BE2C (cell line): ENCODE results near the gene RBM44.

ENCODE experiments used
- DNase-seq: peaks from one replicate; pipeline ENCODE4 v3.0.0-alpha.2; 2020
- H3K27me3 ChIP-seq: fragments of 250-450 bp; sonication (Bioruptor Pico); 2 replicates; pipeline ENCODE4 v1.5.1; 2020; ENCODE audit warnings: mild to moderate bottlenecking
- H3K36me3 ChIP-seq: fragments of 250-450 bp; sonication (Bioruptor Pico); 2 replicates; pipeline ENCODE4 v1.5.1; 2020; ENCODE audit warnings: mild to moderate bottlenecking
- H3K4me1 ChIP-seq: fragments of 250-450 bp; sonication (Bioruptor Pico); 2 replicates; pipeline ENCODE4 v1.5.1; 2020
- H3K4me3 ChIP-seq: 2 replicates; pipeline ENCODE4 v1.5.1; 2011; ENCODE audit warnings: low read depth, low read length
- H3K9me3 ChIP-seq: fragments of 250-450 bp; sonication (Bioruptor Pico); 2 replicates; pipeline ENCODE4 v1.5.1; 2020
- TF ChIP-seq, protein P1 (sequence below): IDR thresholded peaks from 2 replicates; pipeline ENCODE4 v1.5.1; 2012; ENCODE audit warnings: mild to moderate bottlenecking, low read depth, low read length

Gene RBM44

GRCh38 chr2:237819231-237819630, 20.7 kb downstream of the RBM44 start:
- Histone ChIP-seq H3K36me3 (no peaks in the 10 kb centered on the region), H3K27me3 (no peaks in the 10 kb centered on the region), H3K9me3 (no peaks in the 10 kb centered on the region), H3K4me1 (peaks cover 3% of the 10 kb centered on the region; the same call in 1 of the 2 replicates), H3K4me3 (no peak overlapping the region)
- DNase-seq, result no peak
- TF ChIP-seq, protein P1, sequence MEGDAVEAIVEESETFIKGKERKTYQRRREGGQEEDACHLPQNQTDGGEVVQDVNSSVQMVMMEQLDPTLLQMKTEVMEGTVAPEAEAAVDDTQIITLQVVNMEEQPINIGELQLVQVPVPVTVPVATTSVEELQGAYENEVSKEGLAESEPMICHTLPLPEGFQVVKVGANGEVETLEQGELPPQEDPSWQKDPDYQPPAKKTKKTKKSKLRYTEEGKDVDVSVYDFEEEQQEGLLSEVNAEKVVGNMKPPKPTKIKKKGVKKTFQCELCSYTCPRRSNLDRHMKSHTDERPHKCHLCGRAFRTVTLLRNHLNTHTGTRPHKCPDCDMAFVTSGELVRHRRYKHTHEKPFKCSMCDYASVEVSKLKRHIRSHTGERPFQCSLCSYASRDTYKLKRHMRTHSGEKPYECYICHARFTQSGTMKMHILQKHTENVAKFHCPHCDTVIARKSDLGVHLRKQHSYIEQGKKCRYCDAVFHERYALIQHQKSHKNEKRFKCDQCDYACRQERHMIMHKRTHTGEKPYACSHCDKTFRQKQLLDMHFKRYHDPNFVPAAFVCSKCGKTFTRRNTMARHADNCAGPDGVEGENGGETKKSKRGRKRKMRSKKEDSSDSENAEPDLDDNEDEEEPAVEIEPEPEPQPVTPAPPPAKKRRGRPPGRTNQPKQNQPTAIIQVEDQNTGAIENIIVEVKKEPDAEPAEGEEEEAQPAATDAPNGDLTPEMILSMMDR, result no peak

DNA sequence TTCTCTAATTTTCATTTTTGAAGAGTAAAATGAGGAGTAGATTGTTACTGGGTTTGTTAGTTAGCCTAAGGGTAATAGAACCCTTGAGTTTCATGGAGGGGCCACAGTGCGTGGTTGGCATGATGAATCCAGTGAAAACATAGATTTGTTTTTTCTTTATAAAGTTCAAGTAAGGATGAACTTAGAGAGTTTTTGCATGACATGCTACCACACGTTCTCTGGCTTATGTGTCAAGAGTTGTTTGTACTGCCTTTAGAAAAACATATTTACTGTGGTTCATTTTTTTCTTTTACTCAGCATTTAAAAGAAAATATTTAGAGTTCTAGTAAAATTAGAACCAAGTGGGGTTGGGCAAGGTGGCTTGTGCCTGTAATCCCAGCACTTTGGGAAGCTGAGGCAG, 21.8 kb downstream of the RBM44 start:
- no peaks in the 10 kb centered on the region for H3K27me3 ChIP-seq
- H3K9me3 ChIP-seq, result no peaks in the 10 kb centered on the region

GRCh38 chr2:237823544-237823943, 25.0 kb downstream of the RBM44 start:
- no peak for DNase-seq

More for the DNA sequence above, 21.8 kb downstream of the RBM44 start:
- Histone ChIP-seq H3K36me3 (no peaks in the 10 kb centered on the region), H3K4me1 (peaks cover 3% of the 10 kb centered on the region; the same call in 1 of the 2 replicates), H3K4me3 (no peak overlapping the region)
- DNase-seq, result no peak
- TF ChIP-seq, protein P1, result no peak

DNA sequence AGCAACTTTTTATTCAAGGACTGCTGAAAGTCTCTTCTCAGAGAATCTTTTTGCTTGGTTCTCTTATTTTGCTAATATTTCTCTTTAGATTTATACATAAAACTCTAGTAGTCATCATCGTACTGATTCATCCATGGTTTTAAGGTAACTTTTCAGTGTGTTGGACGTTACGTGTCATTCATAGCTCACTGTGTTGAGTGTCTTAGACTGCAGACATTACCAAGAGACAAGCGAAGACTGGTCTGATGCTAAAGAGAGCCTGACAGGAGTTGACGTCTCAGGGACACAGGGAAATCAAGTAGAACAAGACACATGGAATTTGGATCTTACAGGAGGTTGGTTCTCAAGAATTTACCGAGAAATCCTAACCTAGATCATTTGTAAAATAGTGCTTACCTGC, 25.5 kb downstream of the RBM44 start:
- TF ChIP-seq, protein P1, result no peak
- no peaks in the 10 kb centered on the region for H3K27me3 ChIP-seq
- no peaks in the 10 kb centered on the region for H3K9me3 ChIP-seq
- H3K4me1 ChIP-seq, result peaks cover 3% of the 10 kb centered on the region; the same call in 1 of the 2 replicates
- no peaks in the 10 kb centered on the region for H3K36me3 ChIP-seq
- DNase-seq, result no peak
- no peak overlapping the region for H3K4me3 ChIP-seq

More at GRCh38 chr2:237823544-237823943, 25.0 kb downstream of the RBM44 start:
- peaks cover 3% of the 10 kb centered on the region; the same call in 1 of the 2 replicates for H3K4me1 ChIP-seq
- no peaks in the 10 kb centered on the region for H3K9me3 ChIP-seq
- no peak overlapping the region for H3K4me3 ChIP-seq
- TF ChIP-seq, protein P1, result no peak
- H3K36me3 ChIP-seq, result no peaks in the 10 kb centered on the region
- no peaks in the 10 kb centered on the region for H3K27me3 ChIP-seq

GRCh38 chr2:237827421-237827987, 28.9 kb downstream of the RBM44 start:
- TF ChIP-seq, protein P1, result no peak

GRCh38 chr2:237830522-237830921, 31.9 kb downstream of the RBM44 start:
- no peaks in the 10 kb centered on the region for H3K27me3 ChIP-seq
- no peaks in the 10 kb centered on the region for H3K4me1 ChIP-seq
- H3K4me3 ChIP-seq, result no peak overlapping the region
- no peak for DNase-seq
- TF ChIP-seq, protein P1, result no peak
- no peaks in the 10 kb centered on the region for H3K9me3 ChIP-seq
- H3K36me3 ChIP-seq, result no peaks in the 10 kb centered on the region

More at GRCh38 chr2:237827421-237827987, 28.9 kb downstream of the RBM44 start:
- no peaks in the 10 kb centered on the region for H3K9me3 ChIP-seq
- no peaks in the 10 kb centered on the region for H3K27me3 ChIP-seq
- no peaks in the 10 kb centered on the region for H3K36me3 ChIP-seq
- H3K4me1 ChIP-seq, result no peaks in the 10 kb centered on the region
- H3K4me3 ChIP-seq, result no peak overlapping the region
- no peak for DNase-seq
